NCI-H2081 treated with DMSO at 0.1 percent for 48 hours (cell line): ENCODE results near the gene NOCT.
"Not testable (repeated sequence)": the region's sequence is repeated elsewhere in the genome, so short reads cannot be mapped to it uniquely, and the experiment has no call there.

Source experiments
- DNase-seq: peaks from one replicate; lab custom pipeline; 2025; lab: John Stamatoyannopoulos, UW

The NOCT gene

GRCh38 chr4:139015269-139015947 is at the start of gene NOCT:
Gene NOCT, plus strand, starts transcription at chr4:139015781. Its CDS starts 201 bp downstream, at chr4:139015982.
- DNase-seq = peak; percentile 40

GRCh38 chr4:138967313-138967712 is 48.3 kb upstream of the NOCT start:
- no peak for DNase-seq

GRCh38 chr4:138972956-138973801 is 42.4 kb upstream of the NOCT start:
- no peak for DNase-seq

GRCh38 chr4:138975225-138975624 is 40.4 kb upstream of the NOCT start:
- no peak for DNase-seq

GRCh38 chr4:138976526-138976925 is 39.1 kb upstream of the NOCT start:
- DNase-seq = no peak

GRCh38 chr4:138977524-138977923 is 38.1 kb upstream of the NOCT start:
- no peak for DNase-seq

- DNase-seq = no peak
These were observed 37.5 kb upstream of the NOCT start for GRCh38 chr4:138978028-138978585.

GRCh38 chr4:138978600-138978999 is 37.0 kb upstream of the NOCT start:
- no peak for DNase-seq

GRCh38 chr4:138979742-138980141 is 35.8 kb upstream of the NOCT start:
- no peak for DNase-seq

GRCh38 chr4:138981930-138982390 is 33.6 kb upstream of the NOCT start:
- no peak for DNase-seq

- no peak for DNase-seq
These were observed 32.8 kb upstream of the NOCT start for GRCh38 chr4:138982754-138983153.

GRCh38 chr4:138983690-138984089 is 31.9 kb upstream of the NOCT start:
- no peak for DNase-seq

- no peak for DNase-seq
These were observed 30.9 kb upstream of the NOCT start for GRCh38 chr4:138984647-138985046.

GRCh38 chr4:138992676-138993075 is 22.9 kb upstream of the NOCT start:
- DNase-seq = no peak

- no peak for DNase-seq
These were observed 19.5 kb upstream of the NOCT start for GRCh38 chr4:138996090-138996489.

- DNase-seq = no peak
These were observed 15.9 kb upstream of the NOCT start for GRCh38 chr4:138999666-139000065.

- DNase-seq = not testable (repeated sequence)
These were observed 15.4 kb upstream of the NOCT start for GRCh38 chr4:139000134-139000533.

- DNase-seq = not testable (repeated sequence)
These were observed 14.2 kb upstream of the NOCT start for GRCh38 chr4:139001430-139001829.

- DNase-seq = not testable (repeated sequence)
These were observed 11.9 kb upstream of the NOCT start for GRCh38 chr4:139003668-139004067.

- DNase-seq = no peak
These were observed 9.8 kb upstream of the NOCT start for GRCh38 chr4:139005774-139006173.

- no peak for DNase-seq
These were observed 7.9 kb upstream of the NOCT start for GRCh38 chr4:139007640-139008039.

GRCh38 chr4:139008278-139008677 is 7.3 kb upstream of the NOCT start:
- not testable (repeated sequence) for DNase-seq

- DNase-seq = no peak
These were observed 5.9 kb upstream of the NOCT start for GRCh38 chr4:139009702-139010101.
